ENCODE measurements around the gene ZBTB39. TPM values are rescaled to one million over a fixed set of nuclear protein-coding genes. Genes with fewer than 3 reads are reported as not detected.
"Not testable (repeated sequence)": the region's sequence is repeated elsewhere in the genome, so short reads cannot be mapped to it uniquely, and the experiment has no call there.

Gene ZBTB39
- total RNA-seq, 2 experiments from 2014 or later: 5.1 to 5.5 TPM

GRCh38 chr12:56978397-56979138, 27.8 kb downstream of the ZBTB39 start:
- ATAC-seq (no peak), DNase-seq (no peak)
- ChIA-PET POLR2A (no interaction called here), CTCF (interaction anchor here (1.3 to 2.1 kb wide), 2 partner anchors 10 to 203 kb away, joined by 3 to 10 read pairs; no protein-coding TSS in a partner anchor)
- intact Hi-C loops (cut with micrococcal nuclease): no loop called here
- H3K4me1 Mint-ChIP-seq (ENCODE audit: low read depth): no peaks in the 10 kb centered on the region
- no peaks in the 10 kb centered on the region for H3K36me3 Mint-ChIP-seq (ENCODE audit: low read depth)
- no peaks in the 10 kb centered on the region for H3K9me3 Mint-ChIP-seq
- H3K27me3 Mint-ChIP-seq: no peaks in the 10 kb centered on the region
- no peak overlapping the region for H3K4me3 Mint-ChIP-seq
- H3K27ac Mint-ChIP-seq: no peak overlapping the region
- no peak for TF ChIP-seq CTCF (IDR thresholded peaks at IDR 0.05)

- POLR2A ChIA-PET: not testable (repeated sequence)
Measured at GRCh38 chr12:56977361-56977760, 29.0 kb downstream of the ZBTB39 start.

GRCh38 chr12:56974224-56974623, 32.1 kb downstream of the ZBTB39 start:
- H3K27me3 Mint-ChIP-seq; H3K4me1 Mint-ChIP-seq (ENCODE audit: low read depth); DNase-seq; CTCF ChIA-PET; POLR2A ChIA-PET; H3K27ac Mint-ChIP-seq; ATAC-seq; H3K9me3 Mint-ChIP-seq; H3K4me3 Mint-ChIP-seq; intact Hi-C loops (cut with micrococcal nuclease); H3K36me3 Mint-ChIP-seq (ENCODE audit: low read depth): not testable (repeated sequence)

More at GRCh38 chr12:56977361-56977760, 29.0 kb downstream of the ZBTB39 start:
- CTCF ChIA-PET; H3K27me3 Mint-ChIP-seq; ATAC-seq; DNase-seq; H3K36me3 Mint-ChIP-seq (ENCODE audit: low read depth); H3K4me1 Mint-ChIP-seq (ENCODE audit: low read depth); H3K4me3 Mint-ChIP-seq; H3K9me3 Mint-ChIP-seq; H3K27ac Mint-ChIP-seq; intact Hi-C loops (cut with micrococcal nuclease): not testable (repeated sequence)

GRCh38 chr12:56968910-56969309, 37.4 kb downstream of the ZBTB39 start:
- CTCF ChIA-PET; intact Hi-C loops (cut with micrococcal nuclease); ATAC-seq; H3K9me3 Mint-ChIP-seq; POLR2A ChIA-PET; H3K36me3 Mint-ChIP-seq (ENCODE audit: low read depth); H3K27ac Mint-ChIP-seq; H3K4me3 Mint-ChIP-seq; H3K27me3 Mint-ChIP-seq; H3K4me1 Mint-ChIP-seq (ENCODE audit: low read depth); DNase-seq: not testable (repeated sequence)

- CTCF ChIA-PET: interaction anchor here (1.5 kb wide), 1 partner anchor 35 kb away, joined by 4 read pairs; no protein-coding TSS in a partner anchor
- H3K4me3 Mint-ChIP-seq; intact Hi-C loops (cut with micrococcal nuclease); H3K27me3 Mint-ChIP-seq; H3K9me3 Mint-ChIP-seq; POLR2A ChIA-PET; H3K4me1 Mint-ChIP-seq (ENCODE audit: low read depth); DNase-seq; ATAC-seq; H3K36me3 Mint-ChIP-seq (ENCODE audit: low read depth); H3K27ac Mint-ChIP-seq: not testable (repeated sequence)
Measured at GRCh38 chr12:56965997-56966642, 40.2 kb downstream of the ZBTB39 start.

GRCh38 chr12:56965124-56965523, 41.2 kb downstream of the ZBTB39 start:
- H3K4me1 Mint-ChIP-seq (ENCODE audit: low read depth); H3K36me3 Mint-ChIP-seq (ENCODE audit: low read depth); H3K27ac Mint-ChIP-seq; H3K4me3 Mint-ChIP-seq; DNase-seq; H3K9me3 Mint-ChIP-seq; H3K27me3 Mint-ChIP-seq; POLR2A ChIA-PET; intact Hi-C loops (cut with micrococcal nuclease); ATAC-seq: not testable (repeated sequence)
- CTCF ChIA-PET: interaction anchor here (1.5 kb wide), 1 partner anchor 36 kb away, joined by 4 read pairs; no protein-coding TSS in a partner anchor

GRCh38 chr12:56963557-56963956, 42.8 kb downstream of the ZBTB39 start:
- DNase-seq; ATAC-seq; H3K4me1 Mint-ChIP-seq (ENCODE audit: low read depth); H3K27me3 Mint-ChIP-seq; intact Hi-C loops (cut with micrococcal nuclease); POLR2A ChIA-PET; H3K9me3 Mint-ChIP-seq; H3K36me3 Mint-ChIP-seq (ENCODE audit: low read depth); H3K4me3 Mint-ChIP-seq; H3K27ac Mint-ChIP-seq; CTCF ChIA-PET: not testable (repeated sequence)

- CTCF ChIA-PET; H3K27me3 Mint-ChIP-seq; DNase-seq; ATAC-seq; intact Hi-C loops (cut with micrococcal nuclease); H3K27ac Mint-ChIP-seq; H3K9me3 Mint-ChIP-seq; H3K36me3 Mint-ChIP-seq (ENCODE audit: low read depth); H3K4me3 Mint-ChIP-seq; H3K4me1 Mint-ChIP-seq (ENCODE audit: low read depth): not testable (repeated sequence)
- POLR2A ChIA-PET: interaction anchor here (1.8 kb wide), 1 partner anchor 10 kb away, joined by 4 read pairs; no protein-coding TSS in a partner anchor
Measured at GRCh38 chr12:56962247-56962646, 44.1 kb downstream of the ZBTB39 start.
